Inferior parietal cortex (tissue), 1 donor: Measurements from ENCODE around the gene EPB41L5.
"Not testable (repeated sequence)": the region's sequence is repeated elsewhere in the genome, so short reads cannot be mapped to it uniquely, and the experiment has no call there.

Experiments used
- DNase-seq: peaks from one replicate; pipeline ENCODE4 v3.0.0-alpha.2; 2016; ENCODE audit errors: extremely low spot score

The EPB41L5 gene

GRCh38 chr2:120141300-120142069 lies 128.6 kb downstream of the EPB41L5 start:
- DNase-seq, result no peak

- no peak for DNase-seq
These were observed 129.8 kb downstream of the EPB41L5 start for GRCh38 chr2:120142528-120143219.

- DNase-seq, result no peak
These were observed 135.4 kb downstream of the EPB41L5 start for GRCh38 chr2:120148229-120148628.

GRCh38 chr2:120148669-120149068 lies 135.8 kb downstream of the EPB41L5 start:
- no peak for DNase-seq

GRCh38 chr2:120149406-120149805 lies 136.5 kb downstream of the EPB41L5 start:
- DNase-seq, result no peak

DNA sequence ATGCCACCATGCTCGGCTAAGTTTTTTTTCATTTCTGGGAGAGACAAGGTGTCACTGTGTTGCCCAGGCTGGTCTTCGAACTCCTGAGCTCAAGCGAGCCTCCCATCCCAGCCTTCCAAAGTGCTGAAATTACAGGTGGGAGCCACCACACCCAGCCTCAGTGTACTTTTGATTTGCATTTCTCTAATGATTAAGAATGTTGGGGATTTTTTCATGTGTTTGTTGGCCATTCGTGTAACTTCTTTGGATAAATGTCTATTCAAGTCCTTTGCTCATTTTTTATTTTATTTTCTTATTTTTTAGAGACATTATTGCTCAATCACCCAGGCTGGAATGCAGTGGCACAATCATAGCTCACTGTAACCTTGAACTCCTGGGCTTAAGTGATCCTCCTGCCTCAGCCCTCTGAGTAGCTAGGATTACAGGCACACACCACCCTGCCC lies 137.2 kb downstream of the EPB41L5 start:
- no peak for DNase-seq

GRCh38 chr2:120155308-120155707 lies 142.4 kb downstream of the EPB41L5 start:
- DNase-seq, result no peak

DNA sequence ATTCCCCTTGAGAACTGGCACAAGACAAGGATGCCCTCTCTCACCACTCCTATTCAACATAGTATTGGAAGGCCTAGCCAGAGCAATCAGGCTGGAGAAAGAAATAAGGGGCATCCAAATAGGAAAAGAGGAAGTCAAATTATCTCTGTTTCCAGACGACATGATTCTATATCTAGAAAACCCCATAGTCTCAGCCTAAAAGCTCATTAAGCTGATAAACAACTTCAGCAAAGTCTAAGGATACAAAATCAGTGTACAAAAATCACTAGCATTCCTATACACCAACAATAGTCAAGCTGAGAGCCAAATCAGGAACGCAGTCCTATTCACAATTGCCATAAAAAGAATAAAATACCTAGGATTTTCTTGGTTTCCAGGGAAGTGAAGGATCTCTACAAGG lies 145.8 kb downstream of the EPB41L5 start:
- DNase-seq, result not testable (repeated sequence)

GRCh38 chr2:120161190-120161589 lies 148.3 kb downstream of the EPB41L5 start:
- no peak for DNase-seq

DNA sequence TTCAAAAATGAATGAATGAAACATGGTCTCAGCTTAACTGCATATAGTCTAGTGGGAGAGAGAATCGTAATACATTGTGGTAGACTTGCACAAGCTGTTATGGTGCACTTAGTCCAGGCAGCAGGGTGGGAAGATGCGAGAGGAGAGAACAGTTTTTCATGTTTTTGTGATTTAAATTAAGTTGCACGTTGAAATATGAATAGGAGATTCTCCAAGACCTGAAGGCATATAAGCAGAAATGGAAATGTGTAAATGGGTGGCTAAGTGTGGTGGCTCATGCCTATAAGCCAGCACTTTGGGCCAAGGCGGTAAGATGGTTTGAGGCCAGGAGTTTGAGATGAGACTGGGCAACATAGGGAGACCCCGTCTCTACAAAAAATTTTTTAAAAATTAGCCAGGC lies 149.8 kb downstream of the EPB41L5 start:
- no peak for DNase-seq

- DNase-seq, result no peak
These were observed 154.4 kb downstream of the EPB41L5 start for GRCh38 chr2:120167272-120167671.

DNA sequence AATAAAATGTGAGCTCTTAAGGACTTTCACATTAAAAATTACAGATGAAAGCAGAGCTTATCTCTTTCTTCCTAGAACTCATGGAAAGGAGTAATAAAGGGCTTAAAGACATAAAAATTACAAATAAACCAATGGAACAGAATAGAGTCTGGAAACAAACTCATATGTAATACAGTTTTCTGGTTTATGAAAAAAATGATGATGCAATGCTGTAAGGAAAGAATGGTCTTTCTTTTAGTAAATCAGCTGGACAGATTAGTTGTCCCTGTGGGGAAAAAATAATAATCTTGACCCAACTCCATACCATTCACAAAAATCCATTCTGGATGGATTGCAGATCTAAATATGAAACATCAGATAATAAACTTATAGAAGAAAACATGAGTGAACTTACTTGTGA lies 156.1 kb downstream of the EPB41L5 start:
- DNase-seq, result no peak

DNA sequence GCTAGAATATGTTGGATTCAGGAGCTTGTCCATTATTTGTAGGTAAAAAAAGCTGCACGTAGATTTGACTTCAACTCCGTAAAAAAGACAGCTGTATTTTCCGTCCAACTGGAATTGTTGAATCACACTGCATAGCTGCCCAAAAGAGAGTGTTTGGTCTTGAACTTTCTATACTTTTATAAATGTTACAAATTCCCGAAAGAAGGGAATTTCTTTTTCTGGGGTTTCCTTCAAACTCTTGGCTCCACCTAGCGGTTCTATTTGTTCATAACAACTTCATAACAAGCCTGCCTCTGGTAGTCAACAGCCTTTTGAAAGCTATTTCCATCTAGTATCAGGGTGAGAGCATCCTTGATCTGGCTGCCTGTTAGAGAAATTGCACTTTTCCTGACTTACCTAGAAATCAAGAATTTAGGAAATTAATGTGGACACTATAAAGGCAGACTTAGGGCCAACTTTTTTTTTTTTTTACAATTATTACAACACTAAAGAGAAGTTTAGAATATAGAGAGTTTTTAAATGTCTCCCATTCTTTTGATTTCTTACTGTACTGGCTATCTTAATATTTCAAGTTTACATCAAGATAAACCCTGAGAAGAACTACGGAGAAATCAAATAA lies 162.2 kb downstream of the EPB41L5 start:
- peak; percentile 89 for DNase-seq

- DNase-seq, result no peak
These were observed 163.6 kb downstream of the EPB41L5 start for GRCh38 chr2:120176526-120176925.

- no peak for DNase-seq
These were observed 164.2 kb downstream of the EPB41L5 start for GRCh38 chr2:120177001-120177621.

- DNase-seq, result no peak
These were observed 165.1 kb downstream of the EPB41L5 start for GRCh38 chr2:120177973-120178372.

DNA sequence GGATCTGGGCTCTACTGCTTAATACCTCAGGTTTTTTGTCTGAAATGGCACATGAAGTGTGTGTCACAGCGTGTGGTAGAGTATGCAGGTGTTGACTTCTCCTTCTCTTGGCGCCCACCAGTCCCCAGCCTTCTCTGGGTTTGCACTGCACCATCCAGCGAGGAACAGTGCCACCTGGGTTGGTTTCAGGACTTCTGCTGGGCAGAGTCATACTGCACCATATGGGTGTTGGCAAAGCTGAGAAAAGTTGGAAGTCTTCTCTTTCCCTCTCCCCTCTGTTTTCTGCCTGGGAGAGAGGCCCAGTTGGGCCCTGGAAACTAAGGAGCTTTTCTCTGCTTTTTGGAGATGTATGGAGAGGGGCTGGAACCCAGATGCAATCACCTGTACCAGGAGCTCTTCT lies 166.5 kb downstream of the EPB41L5 start:
- no peak for DNase-seq

GRCh38 chr2:120180066-120180465 lies 167.2 kb downstream of the EPB41L5 start:
- no peak for DNase-seq

DNA sequence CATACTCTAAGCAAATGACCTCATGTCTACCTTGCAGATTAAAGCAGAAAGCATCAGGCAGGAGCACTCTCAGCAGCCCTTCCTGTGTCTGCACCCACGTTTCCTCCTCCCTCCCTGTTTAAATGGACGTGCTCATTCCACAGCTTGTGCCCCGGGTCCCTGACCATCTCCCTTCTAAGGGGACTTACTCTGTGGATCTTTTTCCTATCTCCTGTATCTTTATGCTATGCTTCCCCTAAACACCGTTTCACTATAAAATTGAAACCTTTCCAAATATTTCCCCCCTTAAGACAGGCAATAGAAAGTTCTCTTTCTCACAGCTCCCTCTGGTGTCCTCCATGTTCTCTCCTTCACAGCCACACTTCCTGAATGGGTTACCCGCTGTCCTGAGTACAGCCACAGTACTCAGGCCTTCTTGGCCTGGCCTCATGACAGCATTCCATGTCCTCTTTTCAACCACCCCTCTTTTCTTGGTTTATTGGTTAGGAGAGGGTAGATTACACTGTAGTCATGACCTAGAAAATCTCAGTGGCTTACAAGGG lies 169.2 kb downstream of the EPB41L5 start:
- no peak for DNase-seq

DNA sequence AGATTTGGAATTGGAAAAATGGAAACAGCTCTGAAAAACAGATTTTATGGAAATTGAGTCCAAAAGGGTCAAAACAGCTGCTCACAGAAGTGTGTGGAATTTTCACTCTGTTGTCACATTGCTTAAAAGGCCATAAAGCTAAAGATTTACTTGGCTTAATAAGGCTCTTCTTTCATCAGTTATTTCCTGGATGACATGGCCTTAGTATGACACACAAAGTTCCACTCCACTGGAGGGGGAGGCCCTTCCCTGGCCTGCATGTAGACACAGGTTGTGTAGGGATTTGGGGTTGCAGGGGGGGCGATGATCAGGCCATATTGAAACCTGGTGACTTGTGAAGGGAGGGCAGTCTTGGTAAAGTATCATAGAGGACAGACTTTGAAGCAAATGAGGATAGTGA lies 176.3 kb downstream of the EPB41L5 start:
- no peak for DNase-seq

DNA sequence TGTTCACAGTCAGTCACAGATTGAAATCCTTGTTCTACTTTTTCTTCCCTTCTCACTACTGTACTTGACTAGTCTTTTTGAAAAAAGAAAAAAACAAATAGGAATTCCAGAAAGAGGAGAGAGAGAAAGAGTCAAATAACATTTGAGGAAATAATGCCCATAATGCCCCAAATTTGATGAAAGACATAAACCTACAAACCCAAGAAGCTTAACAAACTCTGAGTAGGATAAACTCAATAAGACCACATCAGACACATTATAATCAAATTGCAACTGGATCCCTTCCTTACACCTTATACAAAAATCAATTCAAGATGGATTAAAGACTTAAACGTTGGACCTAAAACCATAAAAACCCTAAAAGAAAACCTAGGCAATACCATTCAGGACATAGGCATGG lies 179.4 kb downstream of the EPB41L5 start:
- DNase-seq, result no peak

DNA sequence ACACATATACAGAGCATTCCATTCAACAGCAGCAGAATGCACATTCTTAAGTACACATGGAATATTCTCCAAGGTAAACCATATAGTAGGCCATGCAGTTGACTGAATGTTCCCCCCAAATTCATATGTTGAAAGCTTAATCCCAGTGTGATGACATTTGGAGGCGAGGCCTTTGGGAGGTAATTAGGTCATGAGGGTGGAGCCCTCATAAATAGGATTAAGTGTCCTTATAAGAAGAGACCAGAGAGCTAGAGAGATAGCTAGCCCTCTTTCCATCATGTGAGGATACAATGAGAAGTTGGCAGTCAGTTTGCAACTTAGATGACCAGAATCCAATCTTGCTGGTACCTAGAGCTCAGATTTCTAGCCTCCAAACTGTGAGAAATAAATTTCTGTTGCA lies 182.7 kb downstream of the EPB41L5 start:
- DNase-seq, result no peak
